ENCODE measurements around the gene NEURL4. TPM values are rescaled to one million over a fixed set of nuclear protein-coding genes. Genes with fewer than 3 reads are reported as not detected.

NEURL4 gene
- total RNA-seq, 2 experiments from 2014 or later, result 53.4 to 58.6 TPM

DNA sequence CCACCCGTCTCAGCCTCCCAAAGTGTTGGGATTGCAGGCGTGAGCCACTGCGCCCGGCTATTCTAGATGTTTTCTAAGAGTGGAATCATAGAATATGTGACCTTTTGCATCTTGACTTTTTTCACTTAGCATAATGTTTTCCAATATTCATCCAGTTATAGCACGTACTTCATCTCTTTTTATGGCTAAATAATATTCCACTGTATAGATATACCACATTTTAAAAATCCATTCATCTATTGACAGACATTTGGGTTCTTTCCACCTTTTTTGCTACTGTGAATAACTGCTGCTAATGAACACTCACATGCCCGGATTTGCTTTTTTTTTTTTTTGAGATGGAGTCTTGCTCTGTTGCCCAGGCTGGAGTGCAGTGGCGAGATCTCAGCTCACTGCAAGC, 25.0 kb downstream of the NEURL4 start:
- no peak for ATAC-seq (ENCODE audit: low read depth)
- no peak for DNase-seq
- Mint-ChIP-seq H3K27ac (no peak overlapping the region), H3K27me3 (peaks cover 8% of the 10 kb centered on the region), H3K4me1 (peaks cover 8% of the 10 kb centered on the region), H3K4me3 (no peak overlapping the region), H3K9me3 (no peaks in the 10 kb centered on the region), H3K36me3 (peaks cover 2% of the 10 kb centered on the region)
- POLR2A ChIA-PET, result interaction anchor here (0.7 kb wide), 3 partner anchors 9 to 919 kb away, joined by 3 read pairs; no protein-coding TSS in a partner anchor

DNA sequence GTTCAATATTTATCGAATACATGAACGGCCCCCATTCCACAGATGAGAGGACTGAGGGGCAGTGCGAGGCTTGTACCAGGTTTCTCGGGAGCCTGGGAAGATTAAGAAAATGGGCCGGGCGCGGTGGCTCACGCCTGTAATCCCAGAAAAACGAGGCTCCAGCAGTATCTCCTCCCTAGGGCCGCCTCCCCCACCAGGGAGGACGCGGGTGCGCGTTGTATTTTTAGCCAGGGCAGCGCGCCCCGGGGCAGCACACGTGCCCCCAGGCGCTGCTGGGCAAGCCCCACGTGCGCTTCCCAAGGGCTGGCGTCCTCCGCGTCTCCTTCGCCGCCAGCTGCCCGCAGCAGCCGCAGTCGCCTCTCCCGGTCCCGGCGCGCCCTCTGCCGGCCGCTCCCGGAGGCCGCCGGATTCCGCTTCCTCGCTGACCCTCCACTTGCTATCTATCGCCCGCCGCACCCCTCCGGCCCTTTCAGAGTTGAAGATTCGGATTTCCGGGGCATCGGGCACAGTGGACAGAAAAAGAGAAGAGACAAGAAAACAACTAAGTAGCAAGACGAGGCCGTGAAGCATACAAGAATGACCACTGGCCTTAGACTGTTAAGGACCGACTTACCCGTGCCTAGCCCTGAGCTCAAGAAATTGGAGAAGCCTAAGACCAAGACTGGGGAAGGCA, 32.8 kb downstream of the NEURL4 start:
- H3K9me3 Mint-ChIP-seq, result no peaks in the 10 kb centered on the region
- H3K4me1 Mint-ChIP-seq, result peaks cover 20% of the 10 kb centered on the region
- H3K27me3 Mint-ChIP-seq, result peaks cover 44% of the 10 kb centered on the region
- no peak overlapping the region for H3K27ac Mint-ChIP-seq
- ATAC-seq (ENCODE audit: low read depth) (peak; percentile 31), DNase-seq (peak; percentile 82)
- H3K4me3 Mint-ChIP-seq, result peak overlapping the region; percentile 55
- POLR2A ChIA-PET, result interaction anchor here (0.8 to 1.4 kb wide), 5 partner anchors 10 to 253 kb away, joined by 3 to 6 read pairs (median 3); partner anchors contain the start of gene SLC2A4
- no peaks in the 10 kb centered on the region for H3K36me3 Mint-ChIP-seq

DNA sequence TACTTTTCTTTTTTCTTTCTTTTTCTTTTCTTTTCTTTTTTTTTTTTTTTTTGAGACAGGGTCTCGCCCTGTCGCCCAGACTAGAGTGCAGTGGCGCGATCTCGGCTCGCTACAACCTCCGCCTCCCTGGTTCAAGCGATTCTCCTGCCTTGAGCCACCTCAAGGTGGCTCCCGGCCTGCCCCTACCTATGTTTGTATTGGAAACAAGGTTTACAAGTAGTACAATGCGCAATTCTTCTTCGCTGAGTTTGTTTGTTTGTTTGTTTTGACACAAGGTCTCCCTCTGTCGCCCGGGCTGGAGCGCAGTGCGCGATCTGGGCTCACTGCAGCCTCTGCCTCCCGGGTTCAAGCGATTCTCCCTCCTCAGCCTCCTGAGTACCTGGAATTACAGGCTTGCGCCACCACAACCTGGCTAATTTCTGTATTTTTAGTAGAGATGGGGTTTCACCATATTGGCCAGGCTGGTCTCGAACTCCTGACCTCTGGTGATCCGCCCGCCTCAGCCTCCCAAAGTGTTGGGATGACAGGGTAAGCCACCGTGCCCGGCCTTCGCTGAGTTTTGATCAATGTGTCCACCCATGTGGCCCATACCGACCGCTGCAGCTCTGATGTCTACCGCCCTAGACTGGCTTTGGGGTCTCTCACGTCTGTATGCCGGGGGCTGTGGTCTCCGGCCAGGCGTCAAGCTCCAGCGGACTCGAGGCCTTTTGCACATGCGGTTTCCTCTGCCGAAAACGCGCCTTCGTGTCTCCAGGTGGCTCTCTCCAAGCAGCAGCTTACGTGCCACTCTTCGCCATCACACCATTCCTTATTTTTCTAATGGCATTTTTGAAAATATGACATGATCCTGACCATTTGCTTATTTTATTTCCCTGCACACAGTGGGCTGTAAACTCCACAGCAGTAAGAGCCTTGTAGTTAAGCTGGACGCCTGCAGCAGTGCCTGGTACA, 33.6 kb downstream of the NEURL4 start:
- Mint-ChIP-seq H3K4me1 (peaks cover 20% of the 10 kb centered on the region), H3K27ac (peak overlapping the region; percentile 42), H3K36me3 (no peaks in the 10 kb centered on the region), H3K9me3 (no peaks in the 10 kb centered on the region), H3K27me3 (peaks cover 46% of the 10 kb centered on the region), H3K4me3 (peak overlapping the region; percentile 79)
- POLR2A ChIA-PET, result interaction anchor here (0.8 to 1.3 kb wide), 4 partner anchors 10 to 53 kb away, joined by 3 to 6 read pairs (median 3); partner anchors contain the start of gene SLC2A4
- no peak for DNase-seq
- ATAC-seq (ENCODE audit: low read depth), result no peak

DNA sequence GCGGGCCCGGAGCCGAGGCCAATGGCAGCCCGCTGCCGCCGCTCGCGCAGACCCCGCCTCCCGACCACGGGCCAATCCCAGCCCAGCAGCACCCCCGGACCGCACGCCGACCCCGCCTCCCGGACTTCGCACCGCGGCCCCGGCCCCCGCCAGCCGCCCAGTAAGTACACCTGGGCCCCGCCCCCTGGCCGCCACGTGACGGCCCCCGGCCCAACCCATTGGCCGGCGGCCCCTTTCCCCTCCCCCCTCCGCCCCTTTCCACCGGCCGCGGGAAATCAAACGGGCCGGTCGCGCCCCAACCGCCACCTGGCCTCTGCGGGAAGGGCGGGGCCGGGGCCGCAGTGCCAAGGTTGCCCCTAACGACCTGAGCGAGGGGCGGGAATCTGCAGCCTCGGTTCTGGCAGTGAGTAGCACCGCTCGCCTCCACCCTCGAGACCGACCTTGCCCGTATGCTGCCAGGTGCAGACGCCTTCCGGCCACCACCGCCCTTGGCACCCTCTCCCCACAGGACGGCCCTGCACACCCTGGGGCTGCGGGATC, 34.5 kb downstream of the NEURL4 start, which contains the start of gene YBX2:
TSS of gene YBX2 (minus strand) at position 26 of the 540 bp plus-strand sequence. CDS start 139 bp downstream, outside the sequence.
- POLR2A ChIA-PET, result no interaction called here
- DNase-seq (peak; percentile 87), ATAC-seq (ENCODE audit: low read depth) (peak; percentile 81)
- H3K27ac Mint-ChIP-seq, result peak within 1 kb of the TSS; percentile 42
- peak within 1 kb of the TSS; percentile 79 for H3K4me3 Mint-ChIP-seq
- H3K9me3 Mint-ChIP-seq, result no peaks in the 10 kb centered on the region
- H3K4me1 Mint-ChIP-seq, result peaks cover 20% of the 10 kb centered on the region
- H3K36me3 Mint-ChIP-seq, result no peaks in the 10 kb centered on the region
- peaks cover 45% of the 10 kb centered on the region for H3K27me3 Mint-ChIP-seq

DNA sequence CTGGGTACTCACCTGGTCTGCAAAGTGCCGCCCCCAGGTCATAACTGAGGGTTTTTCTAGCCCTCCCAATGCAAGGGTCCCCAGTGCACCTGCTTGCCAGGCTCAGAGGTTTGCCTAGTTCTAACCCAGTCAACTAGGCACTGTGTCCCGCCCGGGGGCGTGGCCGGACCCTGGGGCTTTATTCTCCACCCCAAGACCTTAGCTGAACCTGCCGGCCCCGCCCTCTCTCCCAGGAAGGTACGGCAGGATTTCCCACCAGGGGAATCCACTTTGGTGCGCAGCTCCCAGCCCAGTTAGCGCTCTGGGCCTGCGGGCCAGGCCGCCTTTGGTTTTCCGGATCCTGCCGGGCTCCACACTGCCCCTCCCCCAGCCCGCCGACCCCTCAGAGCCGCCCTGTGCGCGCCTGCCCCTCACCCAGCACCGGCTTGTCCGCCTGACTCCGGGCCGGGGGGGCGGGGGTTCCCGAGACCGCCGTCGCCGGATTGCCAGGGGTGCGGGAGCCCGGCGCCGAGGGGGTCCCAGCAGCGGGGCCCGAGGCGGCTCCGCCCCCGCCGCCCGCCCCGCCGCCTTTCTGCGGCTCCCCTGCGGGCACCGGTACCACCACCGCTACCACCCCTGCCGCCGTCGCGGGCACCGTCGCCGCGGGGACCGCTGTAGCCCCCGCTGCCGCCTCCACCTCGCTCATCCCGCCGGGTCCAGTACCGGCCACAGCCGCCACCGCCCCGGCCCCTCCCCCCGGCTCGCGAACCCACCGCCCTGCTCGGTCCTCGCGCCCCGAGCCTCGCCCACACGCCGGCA, 35.1 kb downstream of the NEURL4 start:
- peaks cover 41% of the 10 kb centered on the region for H3K27me3 Mint-ChIP-seq

DNA sequence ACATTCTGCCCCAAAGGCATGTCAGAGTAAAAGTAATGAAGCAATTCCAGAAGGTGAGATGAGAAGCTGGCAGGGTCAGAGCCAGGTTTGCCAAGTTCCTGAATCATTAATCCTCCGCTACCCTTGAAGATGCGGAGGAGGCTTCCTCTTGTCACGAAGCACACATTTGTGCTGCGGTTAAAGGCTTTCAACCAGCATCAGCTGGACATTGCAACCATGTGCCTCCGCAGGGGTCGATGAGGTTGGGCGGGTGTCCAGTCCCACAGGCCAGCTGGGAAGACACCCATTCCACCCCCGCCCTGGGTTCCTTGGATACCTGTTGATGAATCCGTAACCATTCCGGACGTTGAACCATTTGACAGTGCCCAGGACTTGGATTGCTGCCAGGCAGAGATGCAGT, 36.0 kb downstream of the NEURL4 start:
- Mint-ChIP-seq H3K9me3 (no peaks in the 10 kb centered on the region), H3K27ac (no peak overlapping the region), H3K36me3 (no peaks in the 10 kb centered on the region), H3K4me1 (peaks cover 20% of the 10 kb centered on the region), H3K4me3 (peak overlapping the region; percentile 35), H3K27me3 (peaks cover 43% of the 10 kb centered on the region)
- POLR2A ChIA-PET, result interaction anchor here (2.0 kb wide), 1 partner anchor 12 kb away, joined by 5 read pairs; the partner anchor contains the start of gene SLC2A4
- no peak for ATAC-seq (ENCODE audit: low read depth)
- DNase-seq, result no peak

More for the DNA sequence above, 35.1 kb downstream of the NEURL4 start:
- H3K36me3 Mint-ChIP-seq, result no peaks in the 10 kb centered on the region
- POLR2A ChIA-PET, result no interaction called here
- DNase-seq, result peak; percentile 53
- no peak overlapping the region for H3K27ac Mint-ChIP-seq
- no peak for ATAC-seq (ENCODE audit: low read depth)
- H3K9me3 Mint-ChIP-seq, result no peaks in the 10 kb centered on the region
- H3K4me1 Mint-ChIP-seq, result peaks cover 20% of the 10 kb centered on the region
- no peak overlapping the region for H3K4me3 Mint-ChIP-seq

DNA sequence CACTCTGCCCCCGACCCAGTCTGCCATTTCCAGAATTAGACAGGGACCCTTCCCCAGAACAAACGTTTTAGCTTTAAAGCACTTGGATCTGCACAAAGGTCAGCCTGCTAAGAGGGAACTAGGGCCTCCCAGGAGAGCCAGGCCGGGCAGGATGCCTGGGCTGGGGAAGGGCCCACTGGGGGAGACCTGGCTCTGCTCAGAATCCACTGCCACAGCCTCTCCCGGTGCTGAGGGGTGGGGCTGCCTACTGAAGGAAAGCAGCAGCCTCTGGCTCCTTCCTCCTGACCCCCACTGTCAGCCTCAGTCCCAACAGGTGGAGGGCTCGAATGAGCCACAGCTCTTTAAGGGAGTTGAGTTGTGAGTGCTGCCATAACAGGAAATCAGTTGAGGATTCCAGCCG, 36.4 kb downstream of the NEURL4 start:
- Mint-ChIP-seq H3K36me3 (no peaks in the 10 kb centered on the region), H3K4me1 (peaks cover 20% of the 10 kb centered on the region), H3K4me3 (no peak overlapping the region), H3K9me3 (no peaks in the 10 kb centered on the region), H3K27me3 (peaks cover 48% of the 10 kb centered on the region), H3K27ac (no peak overlapping the region)
- DNase-seq (no peak), ATAC-seq (ENCODE audit: low read depth) (no peak)
- POLR2A ChIA-PET, result interaction anchor here (2.0 kb wide), 1 partner anchor 11 kb away, joined by 5 read pairs; the partner anchor contains the start of gene SLC2A4

DNA sequence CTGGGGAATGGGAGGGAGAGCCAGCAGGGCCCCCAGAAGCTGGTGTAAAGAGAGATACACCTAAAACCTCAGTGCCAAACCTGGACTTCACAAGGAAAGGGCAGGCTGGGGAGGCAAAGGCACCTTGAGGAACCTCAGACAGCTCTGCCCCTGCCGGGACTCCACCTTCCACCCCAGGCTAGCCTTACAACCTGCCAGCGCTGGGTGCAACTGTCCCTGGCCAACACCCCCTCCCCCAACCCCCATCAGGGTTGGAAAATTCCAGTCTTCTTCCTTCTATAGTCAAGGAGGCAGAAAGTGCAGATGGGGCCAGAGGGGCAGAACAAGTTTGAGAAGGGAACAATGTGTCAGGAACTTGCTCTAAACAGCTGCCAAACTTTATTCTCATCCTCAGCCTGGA, 36.9 kb downstream of the NEURL4 start:
- DNase-seq, result no peak
- Mint-ChIP-seq H3K9me3 (no peaks in the 10 kb centered on the region), H3K27me3 (peaks cover 48% of the 10 kb centered on the region), H3K4me1 (peaks cover 20% of the 10 kb centered on the region), H3K27ac (no peak overlapping the region), H3K4me3 (no peak overlapping the region), H3K36me3 (no peaks in the 10 kb centered on the region)
- no peak for ATAC-seq (ENCODE audit: low read depth)
- POLR2A ChIA-PET, result interaction anchor here (2.0 kb wide), 1 partner anchor 11 kb away, joined by 5 read pairs; the partner anchor contains the start of gene SLC2A4

DNA sequence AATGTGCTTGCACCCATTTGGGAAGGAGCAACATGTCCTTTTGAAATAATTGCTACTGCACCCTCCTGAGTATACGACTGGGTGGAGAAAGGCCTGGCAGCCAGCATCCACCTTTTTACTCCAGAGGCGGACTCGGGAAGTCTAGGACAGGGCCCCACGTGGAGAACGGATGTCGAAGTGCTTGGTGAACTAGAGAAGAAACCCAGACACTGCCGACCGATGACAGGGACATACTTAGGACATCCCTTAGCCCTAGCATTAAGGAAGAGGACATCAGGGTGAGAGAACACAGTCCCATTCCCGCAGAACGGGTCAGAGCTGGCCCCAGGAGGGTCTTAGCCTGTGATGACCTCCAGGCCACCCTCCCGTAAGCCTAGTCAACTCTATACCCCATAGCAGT, 38.5 kb downstream of the NEURL4 start:
- Mint-ChIP-seq H3K4me3 (no peak overlapping the region), H3K27ac (no peak overlapping the region), H3K36me3 (no peaks in the 10 kb centered on the region), H3K9me3 (no peaks in the 10 kb centered on the region), H3K4me1 (peaks cover 13% of the 10 kb centered on the region), H3K27me3 (peaks cover 50% of the 10 kb centered on the region)
- ATAC-seq (ENCODE audit: low read depth) (no peak), DNase-seq (no peak)
- POLR2A ChIA-PET, result interaction anchor here (0.6 kb wide), 2 partner anchors 13 to 25 kb away, joined by 6 to 7 read pairs; no protein-coding TSS in a partner anchor

DNA sequence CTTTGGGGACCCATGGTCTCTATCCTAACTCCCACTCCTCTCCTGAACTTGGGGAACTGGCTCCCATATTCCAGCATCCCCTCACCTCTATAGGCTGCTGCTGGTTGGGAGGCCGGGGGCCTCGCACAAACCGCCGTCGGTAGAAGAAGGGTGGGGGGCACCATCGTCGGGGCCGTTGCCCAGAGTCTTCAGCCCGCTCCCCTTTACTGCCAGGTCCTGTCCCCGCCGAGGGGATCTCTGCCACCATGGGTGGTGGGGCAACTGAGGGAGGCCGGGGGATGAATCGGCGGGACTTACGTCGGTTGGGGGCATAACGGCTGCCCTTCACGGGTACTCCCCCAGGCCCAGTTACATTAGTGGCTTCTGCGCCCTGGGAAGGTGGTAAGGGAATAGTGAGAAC, 39.0 kb downstream of the NEURL4 start:
- POLR2A ChIA-PET, result interaction anchor here (0.6 kb wide), 1 partner anchor 12 kb away, joined by 7 read pairs; no protein-coding TSS in a partner anchor
- peaks cover 10% of the 10 kb centered on the region for H3K4me1 Mint-ChIP-seq
- H3K27ac Mint-ChIP-seq, result no peak overlapping the region
- no peak for DNase-seq
- H3K4me3 Mint-ChIP-seq, result no peak overlapping the region
- H3K27me3 Mint-ChIP-seq, result peaks cover 45% of the 10 kb centered on the region
- no peaks in the 10 kb centered on the region for H3K9me3 Mint-ChIP-seq
- no peak for ATAC-seq (ENCODE audit: low read depth)
- no peaks in the 10 kb centered on the region for H3K36me3 Mint-ChIP-seq

DNA sequence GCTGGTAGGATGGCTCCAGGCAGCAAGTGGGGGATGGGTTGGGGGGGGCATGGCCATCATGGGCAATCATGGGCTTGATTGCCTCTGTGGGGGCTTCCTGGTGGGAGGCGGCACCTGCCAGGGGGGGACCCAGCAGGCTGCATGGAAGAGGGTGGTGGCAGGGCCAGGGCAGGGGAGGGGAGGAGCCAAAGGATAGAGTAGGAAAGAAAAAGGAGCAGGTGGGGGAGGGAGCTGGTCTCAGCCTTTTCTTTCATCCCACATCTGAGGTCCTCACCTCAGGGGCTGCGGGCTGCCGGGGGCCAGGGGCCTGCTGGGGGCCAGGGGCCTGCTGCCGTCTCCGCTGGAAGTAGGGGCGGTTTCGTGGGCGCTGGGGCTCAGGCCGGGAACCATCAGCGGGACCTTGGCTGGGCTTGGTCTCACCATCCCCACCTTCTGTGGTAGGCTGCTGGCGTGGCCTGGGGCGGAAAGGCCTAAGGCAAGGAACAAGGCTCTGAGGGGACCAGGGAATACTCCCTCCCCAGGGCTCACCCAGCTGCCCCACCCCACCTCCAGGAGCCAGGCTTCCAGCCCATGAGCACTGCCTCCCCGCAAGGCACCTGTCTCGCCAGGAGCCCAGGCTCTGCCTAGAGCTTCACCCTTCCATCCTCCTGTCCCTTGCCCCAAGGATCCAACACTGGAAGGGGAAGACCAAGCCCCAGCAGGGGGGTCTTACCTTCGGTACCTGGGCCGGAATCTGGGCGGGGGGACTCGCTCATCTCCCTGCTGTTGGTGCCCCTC, 39.7 kb downstream of the NEURL4 start:
- no peak overlapping the region for H3K4me3 Mint-ChIP-seq
- peaks cover 8% of the 10 kb centered on the region for H3K4me1 Mint-ChIP-seq
- H3K9me3 Mint-ChIP-seq, result no peaks in the 10 kb centered on the region
- POLR2A ChIA-PET, result no interaction called here
- DNase-seq (no peak), ATAC-seq (ENCODE audit: low read depth) (no peak)
- no peaks in the 10 kb centered on the region for H3K36me3 Mint-ChIP-seq
- peaks cover 42% of the 10 kb centered on the region for H3K27me3 Mint-ChIP-seq
- no peak overlapping the region for H3K27ac Mint-ChIP-seq

DNA sequence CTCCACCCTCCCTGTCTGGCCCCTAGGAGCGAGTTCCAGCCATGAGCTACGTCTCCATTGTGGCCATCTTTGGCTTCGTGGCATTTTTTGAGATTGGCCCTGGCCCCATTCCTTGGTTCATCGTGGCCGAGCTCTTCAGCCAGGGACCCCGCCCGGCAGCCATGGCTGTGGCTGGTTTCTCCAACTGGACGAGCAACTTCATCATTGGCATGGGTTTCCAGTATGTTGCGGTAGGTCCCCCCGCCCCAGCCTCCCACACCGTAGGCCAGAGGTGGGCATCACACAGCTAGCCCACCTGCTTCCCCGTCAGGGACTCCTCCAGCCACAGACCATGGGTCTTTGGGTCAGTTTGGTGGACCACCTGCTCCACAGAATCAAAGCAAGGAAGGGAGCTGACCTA, 43.5 kb downstream of the NEURL4 start:
- POLR2A ChIA-PET, result interaction anchor here (0.6 to 1.2 kb wide), 3 partner anchors 29 to 313 kb away, joined by 3 to 4 read pairs (median 4); partner anchors contain the start of gene ACAP1

More for the DNA sequence above, 43.5 kb downstream of the NEURL4 start:
- Mint-ChIP-seq H3K27ac (no peak overlapping the region), H3K4me3 (no peak overlapping the region), H3K4me1 (peaks cover 8% of the 10 kb centered on the region), H3K36me3 (no peaks in the 10 kb centered on the region), H3K27me3 (peaks cover 34% of the 10 kb centered on the region), H3K9me3 (no peaks in the 10 kb centered on the region)
- DNase-seq, result no peak
- no peak for ATAC-seq (ENCODE audit: low read depth)
